HepG2 (cell line): Measurements from ENCODE around the gene ANKS3. TPM values are rescaled to one million over a fixed set of nuclear protein-coding genes. Genes with fewer than 3 reads are reported as not detected.

Source experiments
- BRCA1 ChIP-seq: sonication (generic); formaldehyde crosslinking; IDR thresholded peaks from 2 replicates; pipeline ENCODE4 v1.4.0; 2020; ENCODE audit warnings: missing genetic modification reagents
- CENPT ChIP-seq: sonication (generic); formaldehyde crosslinking; IDR thresholded peaks from 2 replicates; pipeline ENCODE4 v1.8.0; 2022; ENCODE audit warnings: low read depth, mild to moderate bottlenecking, moderate library complexity, missing genetic modification reagents
- HOXD1 ChIP-seq: sonication (generic); formaldehyde crosslinking; IDR thresholded peaks from 2 replicates; pipeline ENCODE4 v1.5.0; 2020; ENCODE audit warnings: missing genetic modification reagents
- IRF2 ChIP-seq: IDR thresholded peaks from 2 replicates; pipeline ENCODE4 v1.6.1; 2018; ENCODE audit warnings: missing genetic modification reagents, missing compliant biosample characterization
- MAFG ChIP-seq: sonication (generic); formaldehyde crosslinking; IDR thresholded peaks from 2 replicates; pipeline ENCODE4 v1.5.1; 2020; ENCODE audit warnings: mild to moderate bottlenecking, missing genetic modification reagents
- MTERF4 ChIP-seq: sonication (generic); formaldehyde crosslinking; IDR thresholded peaks from 2 replicates; pipeline ENCODE4 v1.8.0; 2023; ENCODE audit warnings: mild to moderate bottlenecking, missing genetic modification reagents
- MXI1 ChIP-seq: IDR thresholded peaks from 3 replicates; pipeline ENCODE4 v1.6.1; 2012; ENCODE audit warnings: low read depth, low read length, inconsistent platforms, borderline replicate concordance
- PATZ1 ChIP-seq: sonication (generic); formaldehyde crosslinking; IDR thresholded peaks from 2 replicates; pipeline ENCODE4 v1.4.0; 2020; ENCODE audit warnings: missing genetic modification reagents
- PAWR ChIP-seq: sonication (generic); formaldehyde crosslinking; IDR thresholded peaks from 2 replicates; pipeline ENCODE4 v1.4.0; 2020; ENCODE audit warnings: missing genetic modification reagents, mild to moderate bottlenecking, borderline replicate concordance
- PHF5A ChIP-seq: IDR thresholded peaks from one replicate; pipeline ENCODE4 v1.6.1; 2018; ENCODE audit warnings: low read depth, missing genetic modification reagents; ENCODE audit not compliant: unreplicated experiment
- PLSCR1 ChIP-seq: sonication (generic); formaldehyde crosslinking; IDR thresholded peaks from 2 replicates; pipeline ENCODE4 v1.5.0; 2020; ENCODE audit warnings: missing genetic modification reagents, mild to moderate bottlenecking, borderline replicate concordance
- TBX3 ChIP-seq: fragments of 450-650 bp; IDR thresholded peaks from 2 replicates; pipeline ENCODE4 v1.6.1; 2017; ENCODE audit warnings: antibody characterized with exemption, mild to moderate bottlenecking, inconsistent platforms, borderline replicate concordance
- TIGD3 ChIP-seq: sonication (generic); formaldehyde crosslinking; IDR thresholded peaks from 2 replicates; pipeline ENCODE4 v1.5.1; 2020; ENCODE audit warnings: mild to moderate bottlenecking, missing genetic modification reagents, borderline replicate concordance
- ZFP62 ChIP-seq: sonication (generic); formaldehyde crosslinking; IDR thresholded peaks from 2 replicates; pipeline ENCODE4 v1.4.0; 2020; ENCODE audit warnings: missing genetic modification reagents
- ZNF367 ChIP-seq: sonication (generic); formaldehyde crosslinking; IDR thresholded peaks from 2 replicates; pipeline ENCODE4 v1.4.0; 2020; ENCODE audit warnings: missing genetic modification reagents, borderline replicate concordance
- ZNF772 ChIP-seq: sonication (generic); formaldehyde crosslinking; IDR thresholded peaks from 2 replicates; pipeline ENCODE4 v1.5.0; 2020; ENCODE audit warnings: mild to moderate bottlenecking, missing genetic modification reagents
- ZSCAN9 ChIP-seq: IDR thresholded peaks from 2 replicates; pipeline ENCODE4 v1.6.1; 2016; ENCODE audit warnings: borderline replicate concordance
- polyA plus RNA-seq, 8 experiments: library from polyadenylated mRNA; depleted of rRNA in 3 of 8; stranded (reverse) in 7 of 8; unstranded in 1 of 8; fragments of >200 nt; fragmentation: Illumina TruSeq in 4 of 8; extraction: Trizol in 4 of 8; gene quantifications; 2 replicates each; pipeline versions ENCODE4 v1.2.1 to v1.2.3, GENCODE V29; 2011 to 2016; ENCODE audit warnings: low read depth in 4 of 8, missing spikeins in 1 of 8, mixed read lengths in 1 of 8; ENCODE audit not compliant: insufficient read depth in 1 of 8
- total RNA-seq, 5 experiments: library from RNA; depleted of rRNA; stranded (reverse); fragments of >200 nt; fragmentation: Illumina TruSeq; extraction: Trizol; gene quantifications; 2 replicates each; pipeline ENCODE4 v1.2.3, GENCODE V29; 2016; ENCODE audit warnings: low read depth in 1 of 5
- TF ChIP-seq, protein P1 (sequence below): sonication (generic); formaldehyde crosslinking; IDR thresholded peaks from 2 replicates; pipeline ENCODE4 v1.8.0; 2022; ENCODE audit warnings: mild to moderate bottlenecking, missing genetic modification reagents, moderate library complexity
- TF ChIP-seq, protein P2 (sequence below): sonication (generic); formaldehyde crosslinking; IDR thresholded peaks from 2 replicates; pipeline ENCODE4 v1.4.0; 2020; ENCODE audit warnings: missing genetic modification reagents, borderline replicate concordance

The ANKS3 gene
- total and polyA plus RNA-seq, 2 of the 13 experiments (the other 11 are each of a cell fraction or from before 2014, with no cell fraction given): 11.4 to 15.9 TPM

DNA sequence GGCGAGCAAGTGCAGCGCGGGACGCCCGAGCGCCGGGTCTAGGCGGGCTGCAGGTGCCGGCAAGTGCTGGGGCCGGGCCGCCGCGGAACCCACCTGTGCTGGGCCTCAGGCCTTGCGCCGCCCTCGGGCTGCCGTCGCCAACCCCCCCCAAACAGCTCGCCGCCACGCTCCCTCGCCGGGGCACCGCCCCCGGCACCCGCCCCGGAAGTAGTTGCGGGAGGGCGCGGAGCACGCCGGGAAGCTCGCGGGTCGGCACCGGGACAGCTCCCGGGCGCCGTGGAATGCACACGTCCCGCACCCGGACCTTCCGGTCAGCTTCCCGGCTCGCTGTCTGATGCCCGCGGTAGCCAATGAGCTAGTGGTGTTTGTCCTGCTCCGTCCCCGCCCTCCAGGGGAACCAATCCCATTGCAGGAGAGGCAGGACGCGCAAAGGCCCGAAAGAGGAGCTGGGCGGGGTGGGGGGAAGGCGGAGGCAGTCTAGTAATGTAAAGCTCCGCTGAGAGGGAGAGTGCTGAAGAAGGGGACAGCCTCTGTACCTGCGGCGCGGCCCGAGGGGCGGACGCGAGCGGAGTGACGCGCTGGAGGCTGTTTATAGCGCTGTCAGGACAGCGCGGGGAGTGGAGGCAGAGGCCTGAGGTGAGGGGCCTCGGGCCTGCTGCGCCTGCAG, at the start of gene ANKS3, which contains the start of gene DNAAF8 (continued):
- TF ChIP-seq PATZ1 (CRISPR knock-in tag): peak; percentile 93
- no peak for TF ChIP-seq MAFG (CRISPR knock-in tag)
- no peak for TF ChIP-seq ZFP62
- TF ChIP-seq HOXD1 (CRISPR knock-in tag): peak; percentile 69
- TF ChIP-seq PHF5A: peak; percentile 75
- no peak for TF ChIP-seq TIGD3 (CRISPR knock-in tag)
- peak; percentile 68; the same call in 1 of the 2 replicates for TF ChIP-seq ZSCAN9 (CRISPR knock-in tag)
- TF ChIP-seq PAWR (CRISPR knock-in tag): no peak
- TF ChIP-seq CENPT: no peak
- no peak for TF ChIP-seq PLSCR1 (CRISPR knock-in tag)
- 0 out of 2 replicates have a peak, but pooled peaks have one; percentile 48 for TF ChIP-seq ZNF367 (CRISPR knock-in tag)
- peak; percentile 78; the same call in 1 of the 2 replicates for TF ChIP-seq MTERF4 (CRISPR knock-in tag)
- no peak for TF ChIP-seq TBX3
- TF ChIP-seq BRCA1 (CRISPR knock-in tag): peak; percentile 46; the same call in 1 of the 2 replicates
- TF ChIP-seq, protein P1, sequence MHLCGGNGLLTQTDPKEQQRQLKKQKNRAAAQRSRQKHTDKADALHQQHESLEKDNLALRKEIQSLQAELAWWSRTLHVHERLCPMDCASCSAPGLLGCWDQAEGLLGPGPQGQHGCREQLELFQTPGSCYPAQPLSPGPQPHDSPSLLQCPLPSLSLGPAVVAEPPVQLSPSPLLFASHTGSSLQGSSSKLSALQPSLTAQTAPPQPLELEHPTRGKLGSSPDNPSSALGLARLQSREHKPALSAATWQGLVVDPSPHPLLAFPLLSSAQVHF (CRISPR knock-in tag): no peak
- TF ChIP-seq IRF2 (CRISPR knock-in tag): peak; percentile 79
- peak; percentile 96; the same call in 1 of the 3 replicates for TF ChIP-seq MXI1
- TF ChIP-seq, protein P2, sequence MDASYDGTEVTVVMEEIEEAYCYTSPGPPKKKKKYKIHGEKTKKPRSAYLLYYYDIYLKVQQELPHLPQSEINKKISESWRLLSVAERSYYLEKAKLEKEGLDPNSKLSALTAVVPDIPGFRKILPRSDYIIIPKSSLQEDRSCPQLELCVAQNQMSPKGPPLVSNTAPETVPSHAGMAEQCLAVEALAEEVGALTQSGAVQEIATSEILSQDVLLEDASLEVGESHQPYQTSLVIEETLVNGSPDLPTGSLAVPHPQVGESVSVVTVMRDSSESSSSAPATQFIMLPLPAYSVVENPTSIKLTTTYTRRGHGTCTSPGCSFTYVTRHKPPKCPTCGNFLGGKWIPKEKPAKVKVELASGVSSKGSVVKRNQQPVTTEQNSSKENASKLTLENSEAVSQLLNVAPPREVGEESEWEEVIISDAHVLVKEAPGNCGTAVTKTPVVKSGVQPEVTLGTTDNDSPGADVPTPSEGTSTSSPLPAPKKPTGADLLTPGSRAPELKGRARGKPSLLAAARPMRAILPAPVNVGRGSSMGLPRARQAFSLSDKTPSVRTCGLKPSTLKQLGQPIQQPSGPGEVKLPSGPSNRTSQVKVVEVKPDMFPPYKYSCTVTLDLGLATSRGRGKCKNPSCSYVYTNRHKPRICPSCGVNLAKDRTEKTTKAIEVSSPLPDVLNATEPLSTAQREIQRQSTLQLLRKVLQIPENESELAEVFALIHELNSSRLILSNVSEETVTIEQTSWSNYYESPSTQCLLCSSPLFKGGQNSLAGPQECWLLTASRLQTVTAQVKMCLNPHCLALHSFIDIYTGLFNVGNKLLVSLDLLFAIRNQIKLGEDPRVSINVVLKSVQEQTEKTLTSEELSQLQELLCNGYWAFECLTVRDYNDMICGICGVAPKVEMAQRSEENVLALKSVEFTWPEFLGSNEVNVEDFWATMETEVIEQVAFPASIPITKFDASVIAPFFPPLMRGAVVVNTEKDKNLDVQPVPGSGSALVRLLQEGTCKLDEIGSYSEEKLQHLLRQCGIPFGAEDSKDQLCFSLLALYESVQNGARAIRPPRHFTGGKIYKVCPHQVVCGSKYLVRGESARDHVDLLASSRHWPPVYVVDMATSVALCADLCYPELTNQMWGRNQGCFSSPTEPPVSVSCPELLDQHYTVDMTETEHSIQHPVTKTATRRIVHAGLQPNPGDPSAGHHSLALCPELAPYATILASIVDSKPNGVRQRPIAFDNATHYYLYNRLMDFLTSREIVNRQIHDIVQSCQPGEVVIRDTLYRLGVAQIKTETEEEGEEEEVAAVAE (CRISPR knock-in tag): no peak
- TF ChIP-seq ZNF772: peak; percentile 23; the same call in 1 of the 2 replicates
